Measurements from ENCODE around the gene NOL4L.

The NOL4L gene

DNA sequence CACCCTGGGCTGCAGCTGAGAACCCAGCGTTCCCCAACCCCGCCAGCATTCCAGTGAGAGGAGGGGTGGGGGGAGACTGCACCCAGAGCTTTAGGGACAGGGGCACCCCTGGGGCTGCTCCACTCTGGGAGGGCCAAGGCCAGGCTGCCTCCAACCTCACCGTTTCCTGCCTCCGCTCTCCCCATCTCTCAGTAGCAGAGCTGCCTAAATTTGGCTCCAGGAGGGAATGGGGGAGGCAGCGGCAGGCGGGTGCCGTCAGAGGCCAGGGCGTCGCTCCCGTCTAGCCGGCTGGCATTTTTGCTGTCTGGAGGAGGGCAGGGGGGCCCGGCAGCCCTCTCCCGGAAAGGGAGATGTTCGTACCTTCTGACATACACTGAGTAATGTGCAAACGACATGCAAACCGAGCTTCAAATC lies 46.6 kb downstream of the NOL4L start:
- DNase-seq: no peak

DNA sequence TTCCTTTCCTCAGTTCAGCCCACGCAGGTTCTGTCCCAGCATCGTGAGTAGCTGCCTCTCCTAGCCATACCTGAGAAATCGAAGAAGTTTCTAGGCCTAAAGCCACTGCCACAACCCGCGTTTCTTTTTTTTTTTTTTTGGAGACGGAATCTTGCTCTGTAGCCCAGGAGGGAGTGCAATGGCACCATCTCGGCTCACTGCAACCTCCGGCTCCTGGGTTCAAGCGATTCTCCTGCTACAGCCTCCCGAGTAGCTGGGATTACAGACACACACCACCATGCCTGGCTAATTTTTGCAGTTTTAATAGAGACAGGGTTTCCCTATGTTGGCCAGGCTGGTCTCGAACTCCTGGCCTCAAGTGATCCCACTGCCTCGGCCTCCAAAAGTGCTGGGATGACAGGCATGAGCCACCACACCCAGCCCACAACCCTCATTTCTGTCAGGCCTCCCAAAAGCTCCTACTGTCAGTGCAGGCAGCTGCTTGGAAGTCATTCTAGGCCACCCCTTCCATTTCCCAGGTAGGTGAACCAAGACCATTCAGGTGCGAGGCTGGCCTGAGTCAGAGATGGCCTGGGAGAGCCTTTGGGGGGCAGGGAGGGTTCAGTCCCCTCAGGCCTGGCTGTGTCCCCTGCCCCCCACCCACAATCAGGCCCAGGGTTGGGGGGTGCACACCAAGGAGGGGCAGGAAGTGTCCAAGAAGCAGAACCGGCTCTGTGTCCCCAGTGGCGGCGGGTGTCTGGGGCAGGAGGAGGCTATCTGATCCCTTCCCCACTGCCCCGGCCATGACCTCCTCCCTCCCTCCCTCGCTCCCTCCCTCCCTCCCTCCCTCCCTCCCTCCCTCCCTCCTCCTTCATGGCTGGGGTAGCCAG lies 47.2 kb downstream of the NOL4L start:
- DNase-seq: no peak

DNA sequence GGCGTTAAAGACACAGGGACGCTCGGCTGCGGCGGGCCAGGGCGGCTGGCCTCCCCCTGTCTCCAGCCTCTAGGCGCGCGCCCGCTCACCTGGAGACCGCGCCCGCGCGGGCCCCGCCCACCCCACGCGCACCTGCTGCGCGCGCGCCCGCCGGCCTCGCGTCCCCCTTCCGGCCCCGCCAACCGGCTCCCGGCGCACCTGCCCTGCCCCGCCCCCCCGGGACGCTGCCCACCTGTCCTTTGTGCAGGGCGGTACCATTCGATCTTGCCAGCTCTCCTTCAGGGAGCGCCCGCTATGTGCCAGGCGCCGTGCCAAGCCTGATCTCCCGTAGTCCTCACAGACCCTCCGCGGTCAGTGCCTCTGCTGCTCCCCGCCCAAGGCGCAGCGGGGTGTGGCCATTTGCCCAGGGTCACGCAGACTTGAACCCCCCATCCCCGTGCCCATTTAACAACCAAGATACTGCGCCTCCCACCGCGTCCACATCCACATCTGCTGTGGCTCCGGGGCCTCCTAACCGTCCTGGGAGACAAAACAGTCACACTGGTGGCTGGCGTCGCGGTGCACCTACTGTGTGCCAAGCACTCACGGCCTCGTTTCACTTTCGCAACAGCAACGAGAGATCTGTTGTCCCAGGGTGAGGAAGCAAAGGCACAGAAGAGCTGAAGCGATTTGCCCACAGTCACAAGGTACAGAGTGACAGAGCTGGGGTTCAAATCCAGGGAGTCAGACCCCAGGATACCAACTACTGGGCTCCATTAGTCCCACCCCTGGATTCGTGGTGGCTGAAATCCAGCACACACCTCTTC lies 48.1 kb downstream of the NOL4L start:
- DNase-seq: no peak

DNA sequence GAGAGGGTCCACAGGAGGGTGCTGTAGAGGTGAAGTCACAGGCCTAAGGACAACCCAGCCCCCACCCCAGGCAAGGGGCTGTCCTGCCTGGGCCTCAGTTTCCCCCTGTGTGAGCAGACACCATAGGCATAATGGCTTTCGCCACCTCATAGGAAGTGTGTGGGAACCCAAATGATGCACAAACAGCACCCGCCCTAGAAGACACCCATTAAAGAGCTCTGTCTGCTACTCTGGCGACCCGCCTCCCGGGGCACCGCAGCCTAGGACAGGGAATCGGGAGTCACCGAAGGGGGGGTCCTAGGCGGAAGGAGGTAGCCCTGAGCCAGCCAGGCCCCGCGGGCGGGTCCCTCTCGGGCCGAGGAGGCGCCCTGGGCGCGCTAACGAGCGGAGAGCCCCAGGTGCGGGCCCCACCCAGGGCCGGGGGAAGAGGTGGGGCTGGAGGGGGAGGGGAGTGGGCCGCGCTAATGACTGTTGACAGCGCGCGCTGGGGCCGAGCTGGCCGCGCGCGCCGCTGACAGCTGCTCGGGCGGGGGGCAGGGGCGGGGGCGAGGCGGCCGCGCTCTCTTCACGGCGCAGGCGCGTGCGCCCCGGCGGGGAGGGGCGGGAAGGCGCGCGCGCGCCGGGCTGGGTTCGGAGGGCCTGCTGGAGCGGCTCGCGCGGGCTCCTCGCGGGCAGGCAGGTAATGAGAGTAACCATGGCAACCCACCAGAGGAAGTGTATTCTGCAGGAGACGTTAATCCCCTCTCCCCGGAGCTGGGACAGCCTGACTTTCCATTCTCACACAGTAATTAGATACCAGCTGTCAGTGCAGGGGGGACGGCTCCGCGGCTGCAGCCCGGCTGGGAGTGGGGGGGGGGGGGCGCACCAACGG lies 48.9 kb downstream of the NOL4L start:
- DNase-seq: no peak

DNA sequence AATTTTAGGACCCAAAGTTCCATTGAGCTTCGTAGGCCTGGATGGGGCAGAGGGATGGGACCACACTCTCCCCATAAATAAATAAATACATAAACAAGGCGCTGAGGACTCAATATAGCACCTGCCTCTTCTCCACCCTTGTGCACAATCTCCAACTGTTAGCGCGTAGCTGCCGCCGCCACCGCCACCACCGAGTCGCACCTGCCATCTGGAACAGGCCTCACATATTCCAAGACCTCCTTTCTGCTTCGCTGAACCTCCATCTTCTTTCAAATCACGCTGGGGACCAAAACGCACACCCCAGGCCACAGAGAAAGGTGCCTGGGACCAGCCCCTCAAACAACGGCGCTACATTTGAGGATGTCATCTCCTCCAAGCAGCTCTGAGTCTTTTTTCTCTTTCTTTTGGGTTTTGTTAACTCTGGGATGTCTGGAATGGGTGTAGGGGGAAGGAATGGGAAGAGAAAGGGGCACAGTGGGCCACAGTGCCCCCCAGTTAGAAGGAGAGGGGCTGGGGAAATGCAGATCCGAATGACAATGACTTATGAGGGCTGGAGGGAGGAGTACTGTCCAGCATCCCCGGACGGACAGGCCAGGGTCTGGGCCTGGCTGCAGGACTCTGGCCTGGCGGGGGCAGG lies 49.7 kb downstream of the NOL4L start:
- DNase-seq: no peak

DNA sequence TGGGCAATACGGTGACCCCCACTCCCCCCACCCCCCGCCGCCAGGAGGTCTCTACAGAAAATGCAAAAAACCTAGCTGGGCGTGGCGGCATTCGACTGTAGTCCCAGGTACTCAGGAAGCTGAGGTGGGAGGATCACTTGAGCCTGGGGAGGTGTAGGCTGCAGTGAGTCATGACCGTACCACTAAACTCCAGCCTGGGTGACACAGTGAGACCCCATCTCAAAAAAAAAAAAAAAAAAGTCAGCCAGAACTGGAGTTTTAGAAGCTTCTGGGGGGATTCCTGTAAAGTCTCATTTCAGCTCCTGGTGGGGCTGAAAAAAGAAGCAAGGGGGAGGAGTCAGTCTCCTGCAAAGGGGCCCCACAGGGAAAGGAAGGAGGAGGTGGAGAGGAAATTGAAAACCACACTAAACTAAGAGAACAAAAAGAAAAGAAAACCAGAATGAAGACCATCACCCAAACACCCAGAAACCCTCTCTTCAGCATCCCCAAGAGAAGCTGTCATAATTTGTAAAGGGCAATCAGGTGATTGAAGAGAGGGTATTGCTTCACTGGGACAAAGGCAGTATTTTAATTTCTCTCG lies 50.4 kb downstream of the NOL4L start:
- no peak for DNase-seq

DNA sequence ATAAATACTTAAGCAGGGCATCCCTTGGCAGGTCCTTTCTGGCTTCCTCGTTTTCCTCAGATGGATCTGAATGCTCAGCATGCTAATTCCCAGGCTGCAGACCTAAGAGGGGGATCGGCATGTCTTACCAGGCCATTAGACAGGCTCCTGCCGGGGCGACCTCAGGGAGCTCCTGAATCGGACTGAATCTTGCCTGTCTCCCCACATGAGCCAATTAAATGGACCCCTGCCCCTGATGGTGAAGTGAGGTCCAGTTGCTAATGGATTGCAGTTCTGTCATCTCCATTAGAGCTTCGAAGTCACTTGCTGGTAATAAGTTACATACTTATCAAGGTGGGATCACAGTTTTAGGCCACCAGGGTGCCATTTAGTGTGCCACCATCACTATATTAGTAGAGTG lies 51.4 kb downstream of the NOL4L start:
- no peak for DNase-seq

DNA sequence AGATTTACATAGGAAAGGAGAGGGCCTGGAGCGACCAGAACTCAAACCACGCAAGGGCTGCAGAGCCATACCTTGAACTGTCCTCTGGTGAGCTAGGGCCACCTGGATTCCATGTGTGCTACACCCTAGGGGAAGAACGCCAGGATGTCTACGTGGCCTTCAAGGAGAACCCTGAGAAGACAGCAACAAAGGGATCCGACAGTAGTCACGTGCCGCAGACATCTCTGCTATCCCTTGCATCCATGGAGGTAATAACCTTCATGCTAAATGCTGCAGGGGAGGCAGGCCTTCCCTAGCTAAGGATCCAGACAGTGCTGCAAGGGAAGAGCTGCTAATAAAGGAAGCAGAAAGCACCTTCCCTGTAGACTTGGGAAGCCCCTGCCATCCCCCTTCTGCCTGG lies 52.9 kb downstream of the NOL4L start:
- DNase-seq: no peak

DNA sequence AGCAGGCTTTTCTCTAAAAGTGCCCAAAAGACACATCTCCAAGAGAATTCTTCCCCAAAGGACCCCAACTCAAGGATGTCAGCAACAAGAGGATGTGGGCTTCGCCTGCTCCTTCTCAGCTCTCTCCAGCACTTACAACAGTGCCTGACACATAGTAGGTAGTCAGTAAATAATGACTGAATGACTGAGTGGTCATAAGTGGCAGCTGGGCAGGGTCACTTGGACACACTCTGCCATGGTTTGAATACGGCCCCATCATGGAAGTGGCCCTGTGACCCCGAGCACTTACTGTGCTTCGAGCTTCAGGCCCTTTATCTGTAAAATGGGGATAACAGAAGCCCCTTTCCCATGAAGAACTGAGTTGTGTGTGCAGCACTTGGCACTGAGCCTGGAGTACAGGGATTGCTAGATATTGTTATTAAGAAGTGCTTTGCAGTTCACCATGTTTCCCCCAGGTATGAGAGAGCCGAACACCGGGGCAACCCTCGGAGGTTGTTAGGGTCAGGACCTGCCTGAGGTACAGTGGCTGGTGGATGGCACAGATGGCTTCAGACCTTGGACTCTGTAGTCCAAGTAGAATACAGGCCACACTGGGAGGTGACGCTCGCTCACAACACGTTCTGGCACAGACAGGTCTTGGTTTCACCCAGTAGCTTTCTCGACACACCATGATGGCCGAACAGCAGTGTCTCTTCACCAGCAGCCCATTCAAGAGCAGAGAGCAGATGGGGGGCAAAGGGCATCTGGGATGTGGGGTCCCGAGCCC lies 56.0 kb downstream of the NOL4L start:
- DNase-seq: no peak

DNA sequence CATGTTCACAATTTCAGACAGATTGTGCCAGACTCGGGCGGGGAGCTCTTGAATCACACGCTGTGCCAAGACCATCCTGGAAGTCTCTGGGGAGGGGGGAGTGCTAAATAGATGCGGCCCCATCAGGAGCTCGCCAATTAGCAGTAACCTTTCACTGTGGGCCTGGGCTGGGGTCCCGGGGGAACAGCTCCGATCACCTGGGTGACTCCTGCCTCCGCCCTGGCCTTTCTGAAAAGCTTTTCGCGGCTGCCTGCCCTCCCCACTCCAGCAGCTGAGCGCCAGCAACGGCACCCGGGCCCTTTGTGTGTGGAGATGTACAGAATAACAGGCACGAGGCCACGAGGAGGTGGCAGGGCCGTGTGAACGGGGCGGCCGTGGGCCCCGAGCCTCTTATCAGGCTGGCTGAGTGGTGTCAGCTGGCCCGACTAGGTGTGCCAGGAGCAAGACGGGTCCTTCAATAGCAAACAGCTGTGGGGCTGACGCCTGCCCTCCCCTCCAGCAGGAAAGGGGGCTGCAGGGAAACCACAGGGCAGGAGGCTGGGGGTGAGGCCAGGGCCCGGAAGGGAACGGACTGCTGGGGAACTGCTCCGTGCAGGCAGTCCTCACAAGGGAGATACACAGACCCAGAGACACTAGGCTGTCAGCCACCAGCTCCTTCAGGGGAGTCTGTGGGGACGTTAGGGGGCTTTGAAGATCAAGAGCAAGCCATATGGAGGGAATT lies 56.8 kb downstream of the NOL4L start:
- no peak for DNase-seq

DNA sequence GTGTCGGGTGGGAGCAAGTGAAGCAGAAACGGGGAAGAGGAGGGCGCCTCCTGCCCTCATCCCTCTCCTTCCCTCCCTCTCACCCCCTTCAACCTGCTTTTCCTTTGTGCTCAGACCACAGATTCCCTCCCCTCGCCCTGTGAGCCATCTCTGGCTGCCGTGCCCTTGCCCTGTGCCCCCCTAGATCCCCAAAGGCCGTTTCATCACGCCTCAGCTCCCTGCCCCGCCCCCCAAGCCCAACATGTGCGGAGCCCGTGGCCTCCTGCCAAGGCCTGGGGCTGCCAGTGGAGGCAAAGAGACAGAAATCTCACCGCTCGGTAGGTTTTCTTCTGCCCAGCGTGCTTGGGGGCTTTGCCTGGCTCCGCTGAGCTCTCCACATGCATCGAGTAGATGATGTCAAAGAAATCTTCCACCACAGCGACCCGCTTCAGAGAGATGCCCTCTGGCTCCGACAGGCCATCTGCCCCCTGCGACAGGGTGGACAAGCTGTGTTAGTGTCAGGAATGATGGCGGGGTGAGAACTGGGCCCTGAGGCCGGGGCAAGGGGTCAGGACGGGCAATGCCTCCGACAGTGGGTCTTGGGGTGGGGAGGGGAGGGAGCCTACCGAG lies 57.6 kb downstream of the NOL4L start:
- DNase-seq: no peak

DNA sequence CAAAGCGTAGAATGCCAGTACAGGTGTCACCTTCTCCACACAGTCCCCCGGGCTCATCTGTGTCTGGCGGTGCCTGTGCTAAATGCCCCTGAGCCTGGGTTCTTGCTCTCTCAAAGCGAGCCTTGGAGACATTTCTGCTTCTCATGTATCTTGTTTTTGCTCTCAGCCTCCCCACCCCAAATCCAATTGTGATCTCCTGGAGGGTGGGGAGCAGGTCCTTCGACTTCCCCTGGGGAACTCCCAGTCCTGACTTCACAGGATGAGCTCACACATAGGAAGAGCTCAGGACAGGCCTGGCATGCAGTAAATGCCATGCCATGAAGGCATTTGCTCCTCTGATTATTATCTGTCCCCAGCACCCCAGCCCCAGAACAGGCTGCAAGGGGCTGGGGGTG lies 58.1 kb downstream of the NOL4L start:
- no peak for DNase-seq

DNA sequence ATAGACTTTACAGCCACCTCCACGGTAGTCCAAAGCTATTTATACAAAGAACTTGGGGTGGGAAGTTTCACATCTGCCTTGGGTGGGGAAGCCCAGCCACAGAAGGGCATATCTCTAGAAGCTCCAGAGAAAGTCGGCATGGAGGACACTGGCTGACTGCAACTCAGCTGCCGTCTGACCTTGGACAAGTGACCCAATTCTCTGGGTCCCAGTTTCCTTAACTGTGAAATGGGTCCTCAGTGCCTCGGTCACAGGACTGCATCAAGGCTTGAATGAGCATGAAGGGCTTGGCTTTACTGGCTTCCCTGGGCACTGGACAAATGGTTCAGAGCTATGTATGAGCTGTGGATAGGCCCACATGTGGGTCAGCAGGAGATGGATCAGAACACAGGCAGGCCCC lies 58.6 kb downstream of the NOL4L start:
- DNase-seq: no peak

DNA sequence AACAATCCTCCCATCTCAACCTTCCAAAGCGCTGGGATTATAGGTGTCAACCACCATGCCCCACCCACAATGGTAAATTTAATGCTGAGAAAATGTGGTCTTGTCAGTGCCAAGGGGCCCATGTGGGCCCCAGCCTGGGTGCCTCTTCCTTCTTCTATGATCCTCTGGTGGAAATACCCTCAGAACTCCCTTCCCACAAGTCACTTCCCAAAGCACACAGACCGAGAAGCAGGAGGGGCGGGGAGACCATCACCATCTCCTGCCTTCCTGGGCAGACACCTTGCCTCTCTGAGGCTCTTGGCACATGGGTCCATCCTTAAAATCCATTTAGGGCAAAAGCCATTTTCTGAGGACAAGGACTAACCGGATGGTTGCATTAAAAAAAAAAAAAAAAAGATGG lies 59.0 kb downstream of the NOL4L start:
- DNase-seq: no peak

DNA sequence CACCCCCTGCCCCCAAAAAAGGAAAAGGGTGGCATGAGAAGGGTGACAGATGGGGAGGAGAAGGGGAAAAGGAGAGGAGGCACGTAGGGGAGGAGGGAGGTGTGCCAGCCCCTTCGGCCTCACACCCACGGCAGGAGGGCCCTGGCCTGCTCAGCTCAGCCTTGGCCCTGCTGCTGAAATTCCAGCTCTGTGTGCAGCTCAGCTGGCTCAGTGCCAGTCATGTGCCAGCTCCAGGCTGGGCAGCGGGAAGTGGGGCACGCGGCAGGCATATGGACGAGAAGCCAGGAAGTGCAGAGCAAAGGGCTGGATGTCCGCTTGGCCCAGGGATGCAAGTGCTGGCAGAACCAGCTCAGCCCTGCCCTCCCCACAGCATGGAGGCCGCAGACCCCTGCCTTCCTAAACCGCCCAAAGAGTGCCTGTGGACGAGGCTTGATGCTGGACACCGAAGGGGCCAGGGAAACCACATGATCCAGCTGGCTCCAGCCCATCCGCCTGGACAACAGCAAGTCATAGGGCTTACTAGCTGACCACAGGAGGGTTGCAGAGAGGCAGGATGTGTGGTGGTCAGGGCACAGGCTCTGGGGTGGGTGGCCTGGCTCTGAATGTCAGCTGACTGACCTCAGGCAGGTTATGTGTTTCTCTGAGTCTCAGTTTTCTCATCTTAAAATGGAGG lies 60.2 kb downstream of the NOL4L start:
- DNase-seq: no peak

DNA sequence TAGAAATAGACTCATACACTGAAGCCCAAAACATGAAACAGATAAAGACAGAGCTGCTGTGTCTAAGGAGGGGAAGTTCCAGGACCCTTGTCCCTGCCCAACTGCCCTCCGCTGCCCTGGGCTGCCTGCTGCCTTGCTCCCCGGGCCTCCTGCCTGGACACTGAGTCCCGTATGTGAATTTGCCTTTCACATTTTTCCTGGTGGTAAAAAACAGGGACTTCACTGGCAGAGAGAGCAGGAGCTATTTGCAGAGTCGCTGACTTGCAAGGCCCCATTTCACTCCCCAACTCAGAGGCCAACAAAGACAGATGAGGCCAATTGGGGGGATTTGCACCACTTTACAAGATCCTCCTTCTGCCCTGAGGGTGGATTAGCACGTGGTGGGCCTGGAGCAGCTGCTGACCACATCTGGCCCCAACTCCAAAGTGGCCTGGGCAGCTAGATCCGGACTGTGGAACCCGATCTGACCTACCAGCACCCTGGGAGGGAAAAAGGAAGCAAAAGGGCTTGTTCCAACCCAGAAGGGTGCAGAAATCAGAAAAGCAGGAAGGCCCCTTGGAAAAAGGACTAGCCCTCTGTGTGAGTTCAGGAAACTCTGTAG lies 61.4 kb downstream of the NOL4L start:
- no peak for DNase-seq

DNA sequence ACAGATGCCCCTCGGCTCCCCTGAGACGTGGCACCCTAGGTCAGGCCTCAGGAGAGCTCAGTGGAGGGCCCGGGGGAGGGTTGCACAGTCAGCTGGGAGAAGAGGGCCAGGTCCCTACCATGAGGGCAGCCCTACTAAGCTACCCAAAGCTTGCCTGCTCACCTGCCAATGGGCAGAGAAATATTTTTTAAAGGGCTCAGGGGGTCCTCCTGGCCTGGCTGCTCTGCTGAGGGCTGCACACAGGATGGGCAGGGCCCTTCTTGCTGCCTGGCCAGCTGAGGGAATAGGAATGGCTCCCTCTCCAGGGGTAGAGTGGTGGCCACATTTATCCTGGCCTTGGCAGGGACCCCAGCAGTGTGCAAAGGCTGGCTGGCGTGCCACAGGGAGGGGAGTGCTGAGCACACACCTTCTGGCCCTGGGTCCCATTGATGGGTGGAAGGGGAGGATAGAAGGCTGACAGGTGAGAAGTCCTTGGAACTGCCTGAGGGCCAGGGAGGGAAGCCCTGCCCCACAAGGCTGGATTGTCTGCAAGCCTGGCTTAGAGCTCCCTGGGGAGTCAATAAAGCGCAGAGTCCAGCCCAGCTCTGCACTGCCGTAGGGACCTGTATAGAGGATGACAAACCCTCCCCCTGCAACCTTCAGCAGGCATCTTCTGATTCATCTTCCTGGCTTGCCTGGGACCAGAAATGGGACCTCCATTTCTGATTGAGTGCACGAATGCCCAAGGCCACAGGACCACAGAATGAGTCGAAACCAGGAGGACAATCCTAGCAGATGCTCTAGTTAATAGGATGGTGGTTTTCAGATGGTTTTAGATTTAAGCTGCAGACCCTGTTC lies 62.1 kb downstream of the NOL4L start:
- no peak for DNase-seq

DNA sequence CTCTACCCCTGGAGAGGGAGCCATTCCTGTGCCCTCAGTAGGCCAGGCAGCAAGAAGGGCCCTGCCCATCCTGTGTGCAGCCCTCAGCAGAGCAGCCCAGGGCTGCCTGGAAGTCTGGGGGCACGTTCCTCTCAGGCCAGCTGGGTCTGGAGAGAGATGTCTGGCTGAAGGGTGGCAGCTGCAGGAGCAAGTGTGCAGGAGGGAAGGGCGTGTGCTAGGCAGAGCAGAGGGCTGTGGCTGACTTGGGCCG lies 62.7 kb downstream of the NOL4L start:
- no peak for DNase-seq
